Neural cell (in vitro differentiated cells): ENCODE data around the gene NDOR1.

ENCODE experiments used
- EP300 ChIP-seq: fragments of 450-650 bp; conservative IDR thresholded peaks from 2 replicates; pipeline ENCODE4 v1.6.1; 2014; ENCODE audit warnings: antibody characterized with exemption, mild to moderate bottlenecking, moderate library complexity; ENCODE audit not compliant: poor library complexity, severe bottlenecking
- POLR2AphosphoS5 ChIP-seq: IDR thresholded peaks from 2 replicates; pipeline ENCODE4 v1.6.1; 2012
- TF ChIP-seq, protein P1 (sequence below): fragments of 450-650 bp; IDR thresholded peaks from 2 replicates; pipeline ENCODE4 v1.5.1; 2014; ENCODE audit warnings: antibody characterized with exemption, mild to moderate bottlenecking, moderate library complexity; ENCODE audit not compliant: poor library complexity, severe bottlenecking

DNA sequence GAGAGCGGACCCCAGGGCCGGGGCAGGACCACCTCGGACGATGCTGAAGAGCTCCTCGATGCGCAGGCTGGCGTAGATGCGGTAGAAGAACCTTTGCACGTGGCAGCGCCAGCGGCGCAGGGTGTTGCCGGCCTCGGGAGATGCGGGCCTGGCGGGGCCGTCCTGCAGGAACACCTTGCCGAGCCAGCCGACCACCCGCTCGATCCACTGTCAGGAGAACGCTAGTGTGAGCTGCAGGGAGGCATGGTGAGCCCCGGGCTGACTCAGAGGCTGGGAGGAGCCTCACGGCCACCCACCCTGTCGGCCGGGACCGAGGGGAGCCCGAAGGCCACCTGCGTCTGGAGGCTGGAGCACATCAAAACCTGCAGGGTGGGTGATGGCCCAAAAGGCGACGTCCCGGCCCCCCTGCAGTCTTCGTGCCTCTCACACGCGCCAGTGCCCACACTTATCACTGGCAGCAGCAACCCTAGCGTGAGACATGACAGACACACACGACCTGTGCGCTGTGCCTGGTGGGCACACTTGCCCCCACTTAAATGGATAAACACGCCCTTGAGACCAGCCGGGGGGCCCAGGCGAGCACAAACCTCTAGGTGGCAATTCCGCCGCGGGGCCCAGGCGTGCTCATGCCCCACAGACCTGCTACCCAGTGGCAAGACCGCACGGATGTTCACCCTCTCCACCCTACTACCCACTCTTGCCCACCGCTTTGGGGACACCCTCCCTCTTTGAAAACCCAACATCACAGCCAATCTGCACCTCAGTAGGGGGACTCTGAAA, 20.4 kb upstream of the NDOR1 start:
- TF ChIP-seq, protein P1, sequence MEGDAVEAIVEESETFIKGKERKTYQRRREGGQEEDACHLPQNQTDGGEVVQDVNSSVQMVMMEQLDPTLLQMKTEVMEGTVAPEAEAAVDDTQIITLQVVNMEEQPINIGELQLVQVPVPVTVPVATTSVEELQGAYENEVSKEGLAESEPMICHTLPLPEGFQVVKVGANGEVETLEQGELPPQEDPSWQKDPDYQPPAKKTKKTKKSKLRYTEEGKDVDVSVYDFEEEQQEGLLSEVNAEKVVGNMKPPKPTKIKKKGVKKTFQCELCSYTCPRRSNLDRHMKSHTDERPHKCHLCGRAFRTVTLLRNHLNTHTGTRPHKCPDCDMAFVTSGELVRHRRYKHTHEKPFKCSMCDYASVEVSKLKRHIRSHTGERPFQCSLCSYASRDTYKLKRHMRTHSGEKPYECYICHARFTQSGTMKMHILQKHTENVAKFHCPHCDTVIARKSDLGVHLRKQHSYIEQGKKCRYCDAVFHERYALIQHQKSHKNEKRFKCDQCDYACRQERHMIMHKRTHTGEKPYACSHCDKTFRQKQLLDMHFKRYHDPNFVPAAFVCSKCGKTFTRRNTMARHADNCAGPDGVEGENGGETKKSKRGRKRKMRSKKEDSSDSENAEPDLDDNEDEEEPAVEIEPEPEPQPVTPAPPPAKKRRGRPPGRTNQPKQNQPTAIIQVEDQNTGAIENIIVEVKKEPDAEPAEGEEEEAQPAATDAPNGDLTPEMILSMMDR = no peak
- no peak for TF ChIP-seq POLR2AphosphoS5
- no peak for TF ChIP-seq EP300
